Gastroesophageal sphincter (tissue), 4 donors: Measurements from ENCODE around the gene CDH4. TPM values are rescaled to one million over a fixed set of nuclear protein-coding genes. Genes with fewer than 3 reads are reported as not detected.

Experiments
- ATAC-seq: fragments of 150-250 bp; one replicate; pipeline ENCODE4 v1.9.1; 2016; ENCODE audit warnings: mild to moderate bottlenecking, moderate library complexity
- H3K27ac ChIP-seq, 4 donors: fragments of 200-600 bp; sonication (generic) in 3 of 4; 1 replicate in 3 of 4; 2 replicates in 1 of 4; pipeline ENCODE4 v1.5.1; 2016 to 2019
- H3K27me3 ChIP-seq: fragments of 200-600 bp; sonication (generic); one replicate; pipeline ENCODE4 v1.5.1; 2019
- H3K36me3 ChIP-seq, 2 donors: fragments of 200-600 bp; sonication (generic); one replicate each; pipeline ENCODE4 v1.5.1; 2019; ENCODE audit warnings: control low read depth in 1 of 2
- H3K4me1 ChIP-seq, 3 donors: fragments of 200-600 bp; sonication (generic); 1 replicate in 2 of 3; 2 replicates in 1 of 3; pipeline ENCODE4 v1.5.1; 2016 to 2019; ENCODE audit warnings: control low read depth in 2 of 3
- H3K4me3 ChIP-seq, 2 donors: fragments of 200-600 bp; sonication (generic); one replicate each; pipeline ENCODE4 v1.5.1; 2019; ENCODE audit warnings: mild to moderate bottlenecking in 1 of 2, moderate library complexity in 1 of 2
- H3K9me3 ChIP-seq, 3 donors: fragments of 200-600 bp; sonication (generic); one replicate each; pipeline ENCODE4 v1.5.1; 2017 to 2019; ENCODE audit warnings: control low read depth in 2 of 3
- CTCF ChIP-seq, 4 experiments: fragments of 200-600 bp in 2 of 4; fragments of 450-650 bp in 2 of 4; sonication (generic) in 1 of 4; IDR thresholded peaks; one replicate each; pipeline ENCODE4 v1.5.1; 2017 to 2019; ENCODE audit warnings: antibody characterized with exemption in 4 of 4, mild to moderate bottlenecking in 2 of 4, moderate library complexity in 2 of 4
- EP300 ChIP-seq: sonication (generic); formaldehyde crosslinking; IDR thresholded peaks from one replicate; pipeline ENCODE4 v1.6.1; 2017; ENCODE audit warnings: antibody characterized with exemption, mild to moderate bottlenecking
- POLR2A ChIP-seq, 2 donors: fragments of 450-650 bp; IDR thresholded peaks; one replicate each; pipeline ENCODE4 v1.6.1; 2017; ENCODE audit warnings: antibody characterized with exemption in 2 of 2, mild to moderate bottlenecking in 2 of 2, moderate library complexity in 1 of 2
- POLR2AphosphoS5 ChIP-seq: sonication (generic); formaldehyde crosslinking; IDR thresholded peaks from one replicate; pipeline ENCODE4 v1.6.1; 2017; ENCODE audit warnings: antibody characterized with exemption
- WGBS, 2 donors: methylation state at CpG; one replicate each; pipeline ENCODE4 v1.1.5; 2018; ENCODE audit warnings: low coverage in 1 of 2; 5-methylcytosine and 5-hydroxymethylcytosine counted together
- total RNA-seq, 4 donors: library from RNA; depleted of rRNA; stranded (reverse); fragments of >200 nt; gene quantifications; one replicate each; pipeline ENCODE4 v1.1.0, GENCODE V29; 2016

Gene CDH4
- total RNA-seq, 4 donors from 2014 or later = under 0.01 to 1.5 (median 0.42) TPM; not detected in 1

GRCh38 chr20:61847420-61847748 lies 595.3 kb downstream of the CDH4 start:
- Histone ChIP-seq H3K4me1 (no peaks in the 10 kb centered on the region), H3K36me3 (no peaks in the 10 kb centered on the region), H3K27me3 (peaks cover 73% of the 10 kb centered on the region), H3K27ac (no peak overlapping the region), H3K4me3 (no peak overlapping the region), H3K9me3 (peaks cover 0 to 8% (median 0%) of the 10 kb centered on the region in 3 donors)
- WGBS, 2 donors = 94 to 100% methylated on average over 2 to 10 of the region's 10 CpGs
- TF ChIP-seq EP300 = no peak
- no peak for TF ChIP-seq POLR2AphosphoS5
- TF ChIP-seq POLR2A (IDR thresholded peaks at IDR 0.05) = no peak
- no peak for TF ChIP-seq CTCF (IDR thresholded peaks at IDR 0.05)
- no peak for ATAC-seq

- Histone ChIP-seq H3K4me3 (no peak overlapping the region), H3K27ac (no peak overlapping the region), H3K36me3 (no peaks in the 10 kb centered on the region), H3K4me1 (no peaks in the 10 kb centered on the region), H3K27me3 (peaks cover 74% of the 10 kb centered on the region), H3K9me3 (peaks cover 0 to 8% (median 0%) of the 10 kb centered on the region in 3 donors)
- TF ChIP-seq CTCF (IDR thresholded peaks at IDR 0.05) = no peak
- TF ChIP-seq POLR2A (IDR thresholded peaks at IDR 0.05) = no peak
- no peak for TF ChIP-seq POLR2AphosphoS5
- TF ChIP-seq EP300 = no peak
- WGBS, 2 donors = 60 to 89% methylated on average over 1 to 4 of the region's 7 CpGs
- ATAC-seq = no peak
Observed at GRCh38 chr20:61847986-61848385, 595.9 kb downstream of the CDH4 start.

- Histone ChIP-seq H3K36me3 (no peaks in the 10 kb centered on the region), H3K27me3 (peaks cover 72% of the 10 kb centered on the region), H3K4me1 (no peaks in the 10 kb centered on the region), H3K27ac (no peak overlapping the region), H3K4me3 (no peak overlapping the region), H3K9me3 (peaks cover 0 to 8% (median 0%) of the 10 kb centered on the region in 3 donors)
- ATAC-seq = no peak
- WGBS, 2 donors = 47 to 80% methylated on average over 1 to 3 of the region's 4 CpGs
- TF ChIP-seq CTCF (IDR thresholded peaks at IDR 0.05) = no peak
Observed at GRCh38 chr20:61848851-61849250, 596.8 kb downstream of the CDH4 start.

- H3K4me3 ChIP-seq = no peak overlapping the region
- no CpG with 5 or more reads among the region's 11 CpGs for WGBS, 2 donors
- H3K27me3 ChIP-seq = peaks cover 67% of the 10 kb centered on the region
- H3K36me3 ChIP-seq = no peaks in the 10 kb centered on the region
- TF ChIP-seq CTCF (IDR thresholded peaks at IDR 0.05) = no peak
- TF ChIP-seq POLR2AphosphoS5 = no peak
- no peak for TF ChIP-seq POLR2A (IDR thresholded peaks at IDR 0.05)
- ATAC-seq = no peak
- H3K27ac ChIP-seq = no peak overlapping the region
- H3K9me3 ChIP-seq = peaks cover 0 to 13% (median 0%) of the 10 kb centered on the region in 3 donors
- H3K4me1 ChIP-seq = no peaks in the 10 kb centered on the region
Observed at GRCh38 chr20:61849376-61849775, 597.3 kb downstream of the CDH4 start.

GRCh38 chr20:61849822-61850221 lies 597.8 kb downstream of the CDH4 start:
- ATAC-seq = no peak
- peaks cover 62% of the 10 kb centered on the region for H3K27me3 ChIP-seq
- no peak for TF ChIP-seq POLR2A (IDR thresholded peaks at IDR 0.05)
- TF ChIP-seq EP300 = no peak
- H3K9me3 ChIP-seq = peaks cover 0 to 15% (median 0%) of the 10 kb centered on the region in 3 donors
- H3K27ac ChIP-seq = no peak overlapping the region
- no peaks in the 10 kb centered on the region for H3K36me3 ChIP-seq
- H3K4me3 ChIP-seq = no peak overlapping the region
- no peaks in the 10 kb centered on the region for H3K4me1 ChIP-seq
- 80 to 88% methylated on average over 5 to 9 of the region's 12 CpGs for WGBS, 2 donors

- WGBS, 2 donors = 63 to 67% methylated on average over 9 to 12 of the region's 14 CpGs
Observed at GRCh38 chr20:61850457-61850856, 598.4 kb downstream of the CDH4 start.

More at GRCh38 chr20:61850457-61850856, 598.4 kb downstream of the CDH4 start:
- peaks cover 56% of the 10 kb centered on the region for H3K27me3 ChIP-seq
- TF ChIP-seq POLR2A (IDR thresholded peaks at IDR 0.05) (no peak), EP300 (no peak), CTCF (IDR thresholded peaks at IDR 0.05) (no peak), POLR2AphosphoS5 (no peak)
- ATAC-seq = no peak
- no peaks in the 10 kb centered on the region for H3K36me3 ChIP-seq
- H3K4me3 ChIP-seq = no peak overlapping the region
- no peak overlapping the region for H3K27ac ChIP-seq
- peaks cover 0 to 15% (median 0%) of the 10 kb centered on the region in 3 donors for H3K9me3 ChIP-seq
- no peaks in the 10 kb centered on the region for H3K4me1 ChIP-seq
